NT2/D1 (cell line): ENCODE data around the gene GMDS.

Experiments used
- SUZ12 ChIP-seq: IDR thresholded peaks from 2 replicates; pipeline ENCODE4 v1.6.1; 2011; ENCODE audit not compliant: insufficient read length, insufficient read depth; ENCODE audit errors: extremely low read depth
- YY1 ChIP-seq: IDR thresholded peaks from 2 replicates; pipeline ENCODE4 v1.6.1; 2011; ENCODE audit not compliant: insufficient read length, insufficient read depth
- ZNF274 ChIP-seq: IDR thresholded peaks from 2 replicates; pipeline ENCODE4 v1.6.1; 2011; ENCODE audit warnings: mild to moderate bottlenecking, low read depth, low read length

DNA sequence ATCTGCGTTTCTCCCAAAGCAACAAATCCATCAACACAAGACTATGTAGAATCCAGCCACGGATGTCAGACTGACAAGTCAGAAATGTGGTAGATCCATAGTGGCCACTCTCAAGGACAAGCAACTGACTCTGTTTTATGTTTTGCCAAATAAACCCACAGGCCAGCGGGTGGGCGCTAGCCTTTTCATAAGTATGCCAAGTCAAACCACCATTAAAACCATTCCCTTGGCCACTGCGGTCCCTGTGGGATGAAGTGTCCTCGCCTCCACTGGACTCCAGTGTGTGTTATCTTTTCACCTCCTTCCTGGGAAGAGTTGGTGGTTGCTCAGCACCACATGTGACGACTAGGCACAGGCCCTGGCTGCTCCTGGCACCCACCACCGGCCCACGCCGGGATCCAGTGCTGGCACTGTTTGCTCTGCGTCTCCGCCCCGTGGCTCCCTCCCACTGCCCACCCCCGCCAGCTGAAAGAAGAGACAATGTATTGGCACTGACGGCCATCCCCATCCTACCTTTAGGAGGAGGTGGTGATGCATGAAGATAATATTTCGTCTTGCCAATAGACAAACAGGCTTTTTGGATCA is 532.3 kb downstream of the GMDS start:
- TF ChIP-seq SUZ12 (no peak), ZNF274 (no peak), YY1 (no peak)
